A549 (cell line): ENCODE measurements around the gene GRIP1.

ENCODE experiments used
- CHD2 ChIP-seq: fragments of 150-350 bp; IDR thresholded peaks from 2 replicates; pipeline ENCODE4 v1.6.1; 2014; ENCODE audit warnings: low read length; ENCODE audit not compliant: partially characterized antibody
- EHF ChIP-seq: fragments of 250-450 bp; sonication (Bioruptor Pico); IDR thresholded peaks from 2 replicates; pipeline ENCODE4 v1.5.0; 2020; ENCODE audit warnings: mild to moderate bottlenecking
- EHMT2 ChIP-seq: fragments of 200-600 bp; sonication (generic); IDR thresholded peaks from 2 replicates; pipeline ENCODE4 v1.6.1; 2016; ENCODE audit warnings: antibody characterized with exemption, low read depth, mild to moderate bottlenecking, moderate library complexity
- EP300 ChIP-seq, 2 experiments: fragments of >200 bp; sonication (Bioruptor Twin); formaldehyde crosslinking; IDR thresholded peaks; 2 replicates in 1 of 2; 3 replicates in 1 of 2; pipeline ENCODE4 v1.6.1; 2016 to 2017
- ESRRA ChIP-seq: fragments of 150-350 bp; IDR thresholded peaks from 2 replicates; pipeline ENCODE4 v1.6.1; 2014; ENCODE audit warnings: mild to moderate bottlenecking, low read length, borderline replicate concordance
- KDM1A ChIP-seq: fragments of 200-600 bp; sonication (generic); IDR thresholded peaks from 2 replicates; pipeline ENCODE4 v1.6.1; 2016; ENCODE audit warnings: low read depth, mild to moderate bottlenecking
- NFE2L2 ChIP-seq: fragments of 150-350 bp; conservative IDR thresholded peaks from 2 replicates; pipeline ENCODE4 v1.6.1; 2014; ENCODE audit warnings: low read length
- PHF8 ChIP-seq: fragments of 200-600 bp; sonication (generic); IDR thresholded peaks from 2 replicates; pipeline ENCODE4 v1.6.1; 2016; ENCODE audit warnings: low read depth, mild to moderate bottlenecking, antibody characterized with exemption, moderate library complexity, borderline replicate concordance
- POLR2A ChIP-seq: IDR thresholded peaks from 2 replicates; pipeline ENCODE4 v1.6.1; 2012; ENCODE audit warnings: mild to moderate bottlenecking, low read length
- SMC3 ChIP-seq: fragments of >200 bp; sonication (Bioruptor Twin); formaldehyde crosslinking; IDR thresholded peaks from 3 replicates; pipeline ENCODE4 v1.6.1; 2018; ENCODE audit warnings: inconsistent platforms
- ZSCAN20 ChIP-seq: fragments of 250-450 bp; sonication (Bioruptor Pico); IDR thresholded peaks from 2 replicates; pipeline ENCODE4 v1.8.0; 2022; ENCODE audit warnings: mild to moderate bottlenecking, moderate library complexity
- TF ChIP-seq, protein P1 (sequence below): fragments of >200 bp; sonication (Bioruptor Twin); formaldehyde crosslinking; IDR thresholded peaks from 3 replicates; pipeline ENCODE4 v1.5.1; 2016

GRCh38 chr12:66683073-66683472, 4.2 kb upstream of the GRIP1 start:
- no peak for TF ChIP-seq KDM1A
- TF ChIP-seq POLR2A, result no peak
- TF ChIP-seq EHF (CRISPR knock-in tag), result no peak
- TF ChIP-seq EP300 (IDR thresholded peaks at IDR 0.05), result no peak
- TF ChIP-seq ESRRA, result no peak
- TF ChIP-seq, protein P1, sequence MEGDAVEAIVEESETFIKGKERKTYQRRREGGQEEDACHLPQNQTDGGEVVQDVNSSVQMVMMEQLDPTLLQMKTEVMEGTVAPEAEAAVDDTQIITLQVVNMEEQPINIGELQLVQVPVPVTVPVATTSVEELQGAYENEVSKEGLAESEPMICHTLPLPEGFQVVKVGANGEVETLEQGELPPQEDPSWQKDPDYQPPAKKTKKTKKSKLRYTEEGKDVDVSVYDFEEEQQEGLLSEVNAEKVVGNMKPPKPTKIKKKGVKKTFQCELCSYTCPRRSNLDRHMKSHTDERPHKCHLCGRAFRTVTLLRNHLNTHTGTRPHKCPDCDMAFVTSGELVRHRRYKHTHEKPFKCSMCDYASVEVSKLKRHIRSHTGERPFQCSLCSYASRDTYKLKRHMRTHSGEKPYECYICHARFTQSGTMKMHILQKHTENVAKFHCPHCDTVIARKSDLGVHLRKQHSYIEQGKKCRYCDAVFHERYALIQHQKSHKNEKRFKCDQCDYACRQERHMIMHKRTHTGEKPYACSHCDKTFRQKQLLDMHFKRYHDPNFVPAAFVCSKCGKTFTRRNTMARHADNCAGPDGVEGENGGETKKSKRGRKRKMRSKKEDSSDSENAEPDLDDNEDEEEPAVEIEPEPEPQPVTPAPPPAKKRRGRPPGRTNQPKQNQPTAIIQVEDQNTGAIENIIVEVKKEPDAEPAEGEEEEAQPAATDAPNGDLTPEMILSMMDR, result no peak
- no peak for TF ChIP-seq EHMT2
- no peak for TF ChIP-seq ZSCAN20 (CRISPR knock-in tag)
- TF ChIP-seq NFE2L2, result no peak
- TF ChIP-seq SMC3, result no peak
- no peak for TF ChIP-seq PHF8
- no peak for TF ChIP-seq CHD2
